OCI-LY7 (cell line): ENCODE data around the gene DVL1.

Experiments
- EZH2phosphoT487 ChIP-seq: fragments of 200-600 bp; sonication (generic); IDR thresholded peaks from 2 replicates; pipeline ENCODE4 v1.6.1; 2018; ENCODE audit warnings: low read depth, borderline replicate concordance, mild to moderate bottlenecking, mixed run types, antibody characterized with exemption, low read length, moderate library complexity, mixed read lengths
- TF ChIP-seq, protein P1 (sequence below): fragments of 200-600 bp; sonication (generic); conservative IDR thresholded peaks from 2 replicates; pipeline ENCODE4 v1.5.1; 2014; ENCODE audit warnings: mild to moderate bottlenecking, antibody characterized with exemption, low read length, moderate library complexity, mixed read lengths

- TF ChIP-seq, protein P1, sequence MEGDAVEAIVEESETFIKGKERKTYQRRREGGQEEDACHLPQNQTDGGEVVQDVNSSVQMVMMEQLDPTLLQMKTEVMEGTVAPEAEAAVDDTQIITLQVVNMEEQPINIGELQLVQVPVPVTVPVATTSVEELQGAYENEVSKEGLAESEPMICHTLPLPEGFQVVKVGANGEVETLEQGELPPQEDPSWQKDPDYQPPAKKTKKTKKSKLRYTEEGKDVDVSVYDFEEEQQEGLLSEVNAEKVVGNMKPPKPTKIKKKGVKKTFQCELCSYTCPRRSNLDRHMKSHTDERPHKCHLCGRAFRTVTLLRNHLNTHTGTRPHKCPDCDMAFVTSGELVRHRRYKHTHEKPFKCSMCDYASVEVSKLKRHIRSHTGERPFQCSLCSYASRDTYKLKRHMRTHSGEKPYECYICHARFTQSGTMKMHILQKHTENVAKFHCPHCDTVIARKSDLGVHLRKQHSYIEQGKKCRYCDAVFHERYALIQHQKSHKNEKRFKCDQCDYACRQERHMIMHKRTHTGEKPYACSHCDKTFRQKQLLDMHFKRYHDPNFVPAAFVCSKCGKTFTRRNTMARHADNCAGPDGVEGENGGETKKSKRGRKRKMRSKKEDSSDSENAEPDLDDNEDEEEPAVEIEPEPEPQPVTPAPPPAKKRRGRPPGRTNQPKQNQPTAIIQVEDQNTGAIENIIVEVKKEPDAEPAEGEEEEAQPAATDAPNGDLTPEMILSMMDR = no peak
- no peak for TF ChIP-seq EZH2phosphoT487
Observed at GRCh38 chr1:1317420-1317819, 31.8 kb downstream of the DVL1 start.
